ENCODE measurements around the gene TMEM184C. TPM values are rescaled to one million over a fixed set of nuclear protein-coding genes. Genes with fewer than 3 reads are reported as not detected.

Gene TMEM184C
- total RNA-seq, 1 donor from 2014 or later: 35.2 TPM

Other genes starting within 250 kb of the TMEM184C start
- gene EDNRA, start 136.3 kb upstream of the TMEM184C start, total RNA-seq: 3.6 TPM
- 11.5 TPM for gene PRMT9, start 66.8 kb downstream of the TMEM184C start, total RNA-seq
- gene ARHGAP10, start 114.7 kb downstream of the TMEM184C start, total RNA-seq: 43.4 TPM